OCI-LY7 (cell line): ENCODE results near the gene SPATS1.

Source experiments
- EZH2phosphoT487 ChIP-seq: fragments of 200-600 bp; sonication (generic); IDR thresholded peaks from 2 replicates; pipeline ENCODE4 v1.6.1; 2018; ENCODE audit warnings: low read depth, borderline replicate concordance, mild to moderate bottlenecking, mixed run types, antibody characterized with exemption, low read length, moderate library complexity, mixed read lengths
- TF ChIP-seq, protein P1 (sequence below): fragments of 200-600 bp; sonication (generic); conservative IDR thresholded peaks from 2 replicates; pipeline ENCODE4 v1.5.1; 2014; ENCODE audit warnings: mild to moderate bottlenecking, antibody characterized with exemption, low read length, moderate library complexity, mixed read lengths

- TF ChIP-seq, protein P1, sequence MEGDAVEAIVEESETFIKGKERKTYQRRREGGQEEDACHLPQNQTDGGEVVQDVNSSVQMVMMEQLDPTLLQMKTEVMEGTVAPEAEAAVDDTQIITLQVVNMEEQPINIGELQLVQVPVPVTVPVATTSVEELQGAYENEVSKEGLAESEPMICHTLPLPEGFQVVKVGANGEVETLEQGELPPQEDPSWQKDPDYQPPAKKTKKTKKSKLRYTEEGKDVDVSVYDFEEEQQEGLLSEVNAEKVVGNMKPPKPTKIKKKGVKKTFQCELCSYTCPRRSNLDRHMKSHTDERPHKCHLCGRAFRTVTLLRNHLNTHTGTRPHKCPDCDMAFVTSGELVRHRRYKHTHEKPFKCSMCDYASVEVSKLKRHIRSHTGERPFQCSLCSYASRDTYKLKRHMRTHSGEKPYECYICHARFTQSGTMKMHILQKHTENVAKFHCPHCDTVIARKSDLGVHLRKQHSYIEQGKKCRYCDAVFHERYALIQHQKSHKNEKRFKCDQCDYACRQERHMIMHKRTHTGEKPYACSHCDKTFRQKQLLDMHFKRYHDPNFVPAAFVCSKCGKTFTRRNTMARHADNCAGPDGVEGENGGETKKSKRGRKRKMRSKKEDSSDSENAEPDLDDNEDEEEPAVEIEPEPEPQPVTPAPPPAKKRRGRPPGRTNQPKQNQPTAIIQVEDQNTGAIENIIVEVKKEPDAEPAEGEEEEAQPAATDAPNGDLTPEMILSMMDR, result no peak
- TF ChIP-seq EZH2phosphoT487, result no peak
Observed at GRCh38 chr6:44361947-44362346, 19.5 kb downstream of the SPATS1 start.
